ENCODE measurements around the gene CRYBG1.

DNA sequence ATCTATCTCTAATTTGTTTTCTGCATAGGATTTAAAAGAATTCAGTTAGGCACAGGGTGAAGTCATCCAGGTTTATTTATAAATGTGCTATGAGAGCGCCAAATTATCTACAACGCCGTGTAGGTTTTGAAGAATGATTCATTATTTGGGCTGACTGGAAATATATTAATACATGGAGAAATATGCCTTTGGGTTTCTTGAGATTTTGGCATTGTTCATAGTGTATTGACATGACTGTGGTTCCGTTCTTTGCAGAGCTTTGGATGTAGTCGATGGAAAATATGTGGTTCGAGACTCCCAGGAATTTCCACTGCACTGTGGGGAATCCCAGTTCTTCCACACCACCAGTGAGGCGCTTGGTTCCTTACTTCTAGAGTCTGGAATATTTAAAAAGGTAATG lies 90.9 kb downstream of the CRYBG1 start:
- no peak for TF ChIP-seq SREBF2 (IDR thresholded peaks at IDR 0.05)
- TF ChIP-seq, protein P1, sequence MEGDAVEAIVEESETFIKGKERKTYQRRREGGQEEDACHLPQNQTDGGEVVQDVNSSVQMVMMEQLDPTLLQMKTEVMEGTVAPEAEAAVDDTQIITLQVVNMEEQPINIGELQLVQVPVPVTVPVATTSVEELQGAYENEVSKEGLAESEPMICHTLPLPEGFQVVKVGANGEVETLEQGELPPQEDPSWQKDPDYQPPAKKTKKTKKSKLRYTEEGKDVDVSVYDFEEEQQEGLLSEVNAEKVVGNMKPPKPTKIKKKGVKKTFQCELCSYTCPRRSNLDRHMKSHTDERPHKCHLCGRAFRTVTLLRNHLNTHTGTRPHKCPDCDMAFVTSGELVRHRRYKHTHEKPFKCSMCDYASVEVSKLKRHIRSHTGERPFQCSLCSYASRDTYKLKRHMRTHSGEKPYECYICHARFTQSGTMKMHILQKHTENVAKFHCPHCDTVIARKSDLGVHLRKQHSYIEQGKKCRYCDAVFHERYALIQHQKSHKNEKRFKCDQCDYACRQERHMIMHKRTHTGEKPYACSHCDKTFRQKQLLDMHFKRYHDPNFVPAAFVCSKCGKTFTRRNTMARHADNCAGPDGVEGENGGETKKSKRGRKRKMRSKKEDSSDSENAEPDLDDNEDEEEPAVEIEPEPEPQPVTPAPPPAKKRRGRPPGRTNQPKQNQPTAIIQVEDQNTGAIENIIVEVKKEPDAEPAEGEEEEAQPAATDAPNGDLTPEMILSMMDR (IDR thresholded peaks at IDR 0.05) = no peak
- no peak for TF ChIP-seq CEBPB (IDR thresholded peaks at IDR 0.05)
- TF ChIP-seq HDAC2 (IDR thresholded peaks at IDR 0.05) = no peak
- TF ChIP-seq FOSL2 (IDR thresholded peaks at IDR 0.05) = no peak
- TF ChIP-seq FOSL2 (CRISPR knock-in tag; IDR thresholded peaks at IDR 0.05) = no peak
- no peak for TF ChIP-seq RAD21 (conservative IDR thresholded peaks at IDR 0.05 in 1 of 2, IDR thresholded peaks at IDR 0.05 in 1 of 2)
- no peak for TF ChIP-seq POLR2A (IDR thresholded peaks at IDR 0.05; ENCODE audit: low read length)

All from A549 (cell line).